Hepatocyte (in vitro differentiated cells): ENCODE measurements around the gene PTPN1.

ENCODE experiments used
- EZH2 ChIP-seq: fragments of 200-600 bp; sonication (generic); IDR thresholded peaks from 2 replicates; pipeline ENCODE4 v1.6.1; 2016; ENCODE audit warnings: antibody characterized with exemption, mild to moderate bottlenecking, borderline replicate concordance
- TF ChIP-seq, protein P1 (sequence below): fragments of 200-600 bp; sonication (generic); IDR thresholded peaks from 2 replicates; pipeline ENCODE4 v1.5.1; 2016; ENCODE audit warnings: antibody characterized with exemption, mild to moderate bottlenecking; ENCODE audit not compliant: poor library complexity

DNA sequence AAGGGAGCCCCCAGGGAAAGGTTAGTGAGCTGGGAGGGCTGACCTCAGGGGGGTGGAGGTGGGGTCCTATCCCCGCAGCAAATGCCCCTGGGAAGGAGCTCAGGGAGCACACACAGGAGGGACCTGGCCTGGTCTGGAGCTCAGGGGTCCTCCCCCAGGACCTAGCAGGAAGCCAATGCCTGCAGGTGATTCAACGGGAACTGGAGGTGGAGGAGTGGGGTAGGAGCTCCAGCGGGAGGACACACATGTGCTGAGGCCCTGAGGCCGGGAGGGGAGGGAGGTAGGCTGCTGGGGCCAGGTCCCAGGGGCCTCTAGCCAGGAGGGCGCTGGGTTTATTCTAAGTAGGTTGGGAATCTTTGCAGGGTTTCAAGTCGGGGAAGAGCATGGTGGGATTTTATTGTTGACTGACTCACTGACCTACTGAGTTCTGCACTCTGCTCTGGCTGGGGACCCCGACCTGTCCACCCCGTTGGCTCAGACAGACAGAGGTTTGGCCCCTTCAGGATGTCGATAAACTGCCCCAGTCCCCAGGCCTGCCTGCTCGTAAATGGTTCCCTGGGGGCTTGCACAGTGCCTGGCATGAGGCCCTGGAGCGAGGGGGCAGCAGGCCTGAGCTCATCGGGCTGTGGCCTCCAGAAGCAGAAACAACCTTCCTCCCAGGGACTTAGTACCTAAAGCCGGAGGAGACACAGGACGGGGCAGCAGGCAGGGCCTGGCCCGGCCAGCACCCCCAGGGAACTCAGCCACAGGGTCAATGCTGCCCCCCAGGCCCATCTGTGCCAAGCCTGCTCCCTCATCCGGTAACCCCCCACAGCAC is 118.9 kb downstream of the PTPN1 start:
- TF ChIP-seq, protein P1, sequence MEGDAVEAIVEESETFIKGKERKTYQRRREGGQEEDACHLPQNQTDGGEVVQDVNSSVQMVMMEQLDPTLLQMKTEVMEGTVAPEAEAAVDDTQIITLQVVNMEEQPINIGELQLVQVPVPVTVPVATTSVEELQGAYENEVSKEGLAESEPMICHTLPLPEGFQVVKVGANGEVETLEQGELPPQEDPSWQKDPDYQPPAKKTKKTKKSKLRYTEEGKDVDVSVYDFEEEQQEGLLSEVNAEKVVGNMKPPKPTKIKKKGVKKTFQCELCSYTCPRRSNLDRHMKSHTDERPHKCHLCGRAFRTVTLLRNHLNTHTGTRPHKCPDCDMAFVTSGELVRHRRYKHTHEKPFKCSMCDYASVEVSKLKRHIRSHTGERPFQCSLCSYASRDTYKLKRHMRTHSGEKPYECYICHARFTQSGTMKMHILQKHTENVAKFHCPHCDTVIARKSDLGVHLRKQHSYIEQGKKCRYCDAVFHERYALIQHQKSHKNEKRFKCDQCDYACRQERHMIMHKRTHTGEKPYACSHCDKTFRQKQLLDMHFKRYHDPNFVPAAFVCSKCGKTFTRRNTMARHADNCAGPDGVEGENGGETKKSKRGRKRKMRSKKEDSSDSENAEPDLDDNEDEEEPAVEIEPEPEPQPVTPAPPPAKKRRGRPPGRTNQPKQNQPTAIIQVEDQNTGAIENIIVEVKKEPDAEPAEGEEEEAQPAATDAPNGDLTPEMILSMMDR: no peak
- TF ChIP-seq EZH2: no peak
